ENCODE data around the gene AGRN.
"Not testable (repeated sequence)": the region's sequence is repeated elsewhere in the genome, so short reads cannot be mapped to it uniquely, and the experiment has no call there.

The AGRN gene

DNA sequence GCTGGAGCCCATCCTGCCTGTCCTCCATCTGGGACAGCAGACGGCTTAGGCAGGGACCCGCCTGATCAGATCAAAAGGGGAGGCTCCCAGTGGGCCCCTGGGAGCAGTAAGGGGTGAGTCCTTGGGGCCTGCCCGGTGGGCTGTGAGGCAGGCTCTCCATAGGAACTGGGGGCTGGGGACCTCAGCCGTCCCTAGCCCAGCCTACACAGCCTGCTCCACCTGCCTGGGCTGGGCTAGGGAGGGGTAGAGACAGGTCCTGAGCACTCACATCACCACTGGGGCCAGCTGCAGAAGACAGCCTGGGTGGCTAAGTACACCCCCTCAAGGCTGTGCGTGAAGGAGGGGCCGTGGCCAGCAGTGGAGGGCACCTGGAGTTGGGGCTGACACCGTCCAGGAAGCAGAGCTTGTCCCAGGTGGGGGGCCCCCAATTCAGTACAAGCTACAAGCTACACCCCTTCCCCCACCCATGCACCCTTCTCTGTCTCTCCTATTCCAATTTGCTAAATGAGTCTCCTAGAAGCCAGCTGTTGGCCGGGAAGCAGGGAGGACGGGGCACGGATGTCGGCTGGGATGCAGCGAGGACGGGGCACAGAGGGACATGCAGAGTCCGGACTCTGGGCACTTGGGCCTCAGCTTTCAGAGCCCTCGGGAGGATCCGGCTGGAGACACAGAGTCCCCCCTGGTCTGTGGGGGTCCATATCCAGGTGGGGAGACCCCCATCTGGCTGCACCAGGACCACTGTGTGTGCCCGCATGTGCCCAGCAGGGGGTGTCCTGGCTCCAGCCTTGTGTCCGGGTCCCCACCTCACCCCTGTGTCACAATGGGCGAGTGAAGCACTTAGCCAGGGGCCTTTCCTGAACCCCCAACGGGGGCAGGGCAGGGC lies 4.9 kb upstream of the AGRN start:
- no peak for DNase-seq (ENCODE audit: low spot score)
- in situ Hi-C loops (cut with MboI; ENCODE audit: low sequenced_read_pairs, unreplicated experiment): no loop called here
- TF ChIP-seq, protein P1, sequence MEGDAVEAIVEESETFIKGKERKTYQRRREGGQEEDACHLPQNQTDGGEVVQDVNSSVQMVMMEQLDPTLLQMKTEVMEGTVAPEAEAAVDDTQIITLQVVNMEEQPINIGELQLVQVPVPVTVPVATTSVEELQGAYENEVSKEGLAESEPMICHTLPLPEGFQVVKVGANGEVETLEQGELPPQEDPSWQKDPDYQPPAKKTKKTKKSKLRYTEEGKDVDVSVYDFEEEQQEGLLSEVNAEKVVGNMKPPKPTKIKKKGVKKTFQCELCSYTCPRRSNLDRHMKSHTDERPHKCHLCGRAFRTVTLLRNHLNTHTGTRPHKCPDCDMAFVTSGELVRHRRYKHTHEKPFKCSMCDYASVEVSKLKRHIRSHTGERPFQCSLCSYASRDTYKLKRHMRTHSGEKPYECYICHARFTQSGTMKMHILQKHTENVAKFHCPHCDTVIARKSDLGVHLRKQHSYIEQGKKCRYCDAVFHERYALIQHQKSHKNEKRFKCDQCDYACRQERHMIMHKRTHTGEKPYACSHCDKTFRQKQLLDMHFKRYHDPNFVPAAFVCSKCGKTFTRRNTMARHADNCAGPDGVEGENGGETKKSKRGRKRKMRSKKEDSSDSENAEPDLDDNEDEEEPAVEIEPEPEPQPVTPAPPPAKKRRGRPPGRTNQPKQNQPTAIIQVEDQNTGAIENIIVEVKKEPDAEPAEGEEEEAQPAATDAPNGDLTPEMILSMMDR (IDR thresholded peaks at IDR 0.05; ENCODE audit: borderline replicate concordance, control extremely low read depth, extremely low read depth, insufficient read depth, missing control alignments): peak; percentile 31

DNA sequence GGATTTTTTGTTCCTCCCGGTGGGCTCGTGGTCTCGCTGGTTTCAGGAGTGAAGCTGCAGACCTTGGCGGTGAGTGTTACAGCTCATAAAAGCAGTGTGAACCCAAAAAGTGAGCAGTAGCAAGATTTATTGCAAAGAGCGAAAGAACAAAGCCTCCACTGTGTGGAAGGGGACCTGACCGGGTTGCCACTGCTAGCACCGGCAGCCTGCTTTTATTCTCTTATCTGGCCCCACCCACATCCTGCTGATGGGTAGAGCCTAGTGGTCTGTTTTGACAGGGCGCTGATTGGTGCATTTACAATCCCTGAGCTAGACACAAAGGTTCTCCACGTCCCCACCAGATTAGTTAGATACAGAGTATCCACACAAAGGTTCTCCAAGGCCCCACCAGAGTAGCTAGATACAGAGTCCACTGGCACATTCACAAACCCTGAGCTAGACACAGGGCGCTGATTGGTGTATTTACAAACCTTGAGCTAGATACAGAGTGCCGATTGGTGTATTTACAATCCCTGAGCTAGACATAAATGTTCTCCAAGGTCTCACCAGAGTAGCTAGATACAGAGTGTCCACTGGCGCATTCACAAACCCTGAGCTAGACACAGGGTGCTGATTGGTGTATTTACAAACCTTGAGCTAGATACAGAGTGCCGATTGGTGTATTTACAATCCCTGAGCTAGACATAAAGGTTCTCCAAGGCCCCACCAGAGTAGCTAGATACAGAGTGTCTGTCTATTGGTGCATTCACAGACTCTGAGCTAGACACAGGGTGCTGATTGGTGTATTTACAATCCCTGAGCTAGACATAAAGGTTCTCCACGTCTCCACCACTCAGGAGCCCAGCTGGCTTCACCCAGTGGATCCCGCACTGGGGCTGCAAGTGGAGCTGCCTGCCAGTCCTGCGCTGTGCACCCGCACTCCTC lies 2.3 kb upstream of the AGRN start:
- in situ Hi-C loops (cut with MboI; ENCODE audit: low sequenced_read_pairs, unreplicated experiment); DNase-seq (ENCODE audit: low spot score): not testable (repeated sequence)

DNA sequence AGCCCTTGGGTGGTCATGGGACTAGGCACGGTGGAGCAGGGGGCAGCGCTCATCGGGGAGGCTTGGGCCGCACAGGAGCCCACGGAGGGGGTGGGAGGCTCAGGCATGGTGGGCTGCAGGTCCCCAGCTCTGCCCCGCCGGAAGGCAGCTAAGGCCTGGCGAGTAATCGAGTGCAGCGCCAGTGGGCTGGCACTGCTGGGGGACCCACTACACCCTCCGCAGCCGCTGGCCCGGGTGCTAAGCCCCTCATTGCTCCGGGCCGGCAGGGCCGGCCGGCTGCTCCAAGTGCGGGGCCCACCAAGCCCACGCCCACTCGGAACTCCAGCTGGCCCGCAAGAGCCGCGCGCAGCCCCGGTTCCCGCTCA lies 1.6 kb upstream of the AGRN start:
- DNase-seq (ENCODE audit: low spot score); in situ Hi-C loops (cut with MboI; ENCODE audit: low sequenced_read_pairs, unreplicated experiment): not testable (repeated sequence)

DNA sequence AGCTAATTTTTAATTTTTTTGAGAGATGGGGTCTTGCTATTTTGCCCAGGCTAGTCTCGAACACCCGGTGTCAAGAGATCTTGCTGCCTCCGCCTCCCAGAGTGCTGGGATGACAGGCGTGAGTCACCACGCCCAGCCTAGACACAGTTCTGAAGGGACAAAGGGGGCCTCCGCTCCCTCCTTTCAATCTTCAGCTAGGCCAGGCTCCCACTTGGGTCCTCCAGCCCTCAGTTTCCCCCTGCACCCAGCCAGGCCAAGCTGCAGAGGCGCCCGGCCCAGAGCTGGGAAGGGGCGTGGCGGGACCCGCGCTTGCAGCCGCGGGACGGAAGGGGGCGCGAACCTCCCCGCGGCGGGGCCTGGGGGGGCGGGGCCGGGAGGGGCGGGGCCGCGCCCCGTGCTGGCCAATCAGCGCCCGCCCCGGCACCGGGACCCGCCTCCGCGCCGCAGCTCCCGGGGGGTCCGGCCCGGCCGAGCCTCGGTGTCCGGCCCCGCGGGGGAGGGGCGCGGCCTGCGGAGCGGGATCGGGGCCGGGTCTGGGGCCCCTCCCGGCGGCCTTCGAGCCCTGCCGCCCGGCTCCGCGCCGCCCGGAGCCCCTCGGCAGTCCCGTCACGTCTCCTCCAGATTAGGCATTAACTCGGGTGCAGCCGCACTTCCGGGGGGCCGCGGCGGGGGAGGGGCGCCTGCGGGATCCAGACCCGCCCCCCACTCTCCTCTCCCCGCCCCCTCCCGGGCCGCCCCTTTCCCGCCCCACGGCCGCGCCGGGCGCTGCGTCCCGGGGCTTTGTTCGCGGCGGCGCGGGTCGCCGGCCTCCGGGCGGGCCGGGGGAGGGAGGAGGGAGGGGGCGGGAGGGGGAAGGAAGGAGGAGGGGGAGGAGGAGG lies 559 bp upstream of the AGRN start:
- TF ChIP-seq, protein P1 (IDR thresholded peaks at IDR 0.05; ENCODE audit: borderline replicate concordance, control extremely low read depth, extremely low read depth, insufficient read depth, missing control alignments): peak; percentile 65
- DNase-seq (ENCODE audit: low spot score): peak; percentile 95
- in situ Hi-C loops (cut with MboI; ENCODE audit: low sequenced_read_pairs, unreplicated experiment): no loop called here

DNA sequence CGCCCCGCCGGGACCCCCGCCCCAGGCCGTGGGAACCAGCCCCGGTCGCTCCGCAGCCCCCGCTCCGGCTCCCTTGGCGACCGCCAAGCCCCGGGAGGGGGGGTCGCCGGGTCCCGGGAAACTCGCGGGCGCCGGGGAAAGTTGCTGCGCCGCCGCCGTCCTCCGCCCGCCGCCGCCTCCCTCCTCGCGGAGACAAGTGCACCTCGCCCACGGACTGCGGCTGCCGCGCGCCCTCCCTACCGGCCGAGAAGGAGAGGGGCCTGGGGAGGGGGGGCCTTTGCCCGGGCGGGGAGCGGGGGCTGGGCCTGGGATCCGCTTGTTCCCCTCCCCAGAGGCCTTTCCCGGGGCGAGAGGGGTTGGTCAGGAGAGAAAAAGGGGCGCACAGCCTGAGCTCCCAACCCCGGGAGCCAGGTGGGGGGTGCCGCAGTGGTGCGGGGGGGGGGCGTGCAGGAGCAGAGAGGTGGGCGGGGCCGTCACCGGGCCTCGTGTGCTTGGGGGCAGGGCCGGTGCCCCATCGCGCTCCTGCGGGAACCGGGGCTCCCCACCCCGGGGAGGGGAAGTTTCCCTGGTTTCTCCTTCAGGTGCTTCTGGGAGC lies 592 bp downstream of the AGRN start:
- in situ Hi-C loops (cut with MboI; ENCODE audit: low sequenced_read_pairs, unreplicated experiment): no loop called here
- DNase-seq (ENCODE audit: low spot score): peak; percentile 65
- TF ChIP-seq, protein P1 (IDR thresholded peaks at IDR 0.05; ENCODE audit: borderline replicate concordance, control extremely low read depth, extremely low read depth, insufficient read depth, missing control alignments): no peak

DNA sequence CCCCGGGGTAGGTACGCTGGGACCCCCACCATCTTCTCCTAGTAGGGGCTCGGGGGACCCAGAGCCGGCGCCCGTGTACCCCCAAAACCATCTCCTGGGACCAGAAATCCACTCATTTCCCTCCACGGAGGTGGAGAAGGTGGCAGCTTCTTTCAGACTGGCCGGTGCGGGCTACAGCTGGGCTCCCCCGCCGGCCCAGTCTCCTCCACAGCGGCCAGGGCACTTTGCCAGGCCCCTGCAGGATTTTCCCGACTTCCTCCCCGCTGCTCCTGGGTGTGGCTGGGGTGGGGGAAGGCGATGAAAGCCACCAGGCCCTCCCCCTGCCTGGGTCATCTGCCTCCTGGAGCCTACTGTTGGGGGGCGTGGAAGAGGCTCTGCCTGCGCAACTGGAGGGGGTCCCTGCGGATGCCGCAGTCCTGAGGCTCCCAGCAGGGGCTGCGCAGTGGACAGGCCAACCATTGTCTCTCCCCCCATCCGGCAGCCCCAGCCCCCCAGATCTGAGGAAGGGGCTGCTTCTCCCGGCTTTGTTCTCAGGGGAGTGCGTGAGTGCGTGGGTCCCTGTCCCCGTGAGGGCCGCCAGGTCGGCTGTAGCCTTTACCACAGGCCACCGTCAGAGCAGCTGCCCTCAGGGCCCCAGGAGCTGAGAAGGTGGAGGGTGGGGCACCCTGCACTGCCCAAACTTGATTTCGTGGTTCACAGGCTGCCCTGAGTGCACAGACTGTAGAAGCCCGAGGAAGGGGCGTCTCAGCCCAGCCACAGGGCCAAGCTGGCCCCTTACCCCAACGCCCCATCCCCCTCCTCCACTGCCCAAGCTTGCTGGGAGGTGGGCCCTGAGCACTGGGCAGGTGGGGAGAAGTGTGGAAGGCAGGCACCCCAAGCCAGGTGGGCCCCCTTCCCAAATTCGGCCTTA lies 1.3 kb downstream of the AGRN start:
- DNase-seq (ENCODE audit: low spot score): no peak
- in situ Hi-C loops (cut with MboI; ENCODE audit: low sequenced_read_pairs, unreplicated experiment): no loop called here
- TF ChIP-seq, protein P1 (IDR thresholded peaks at IDR 0.05; ENCODE audit: borderline replicate concordance, control extremely low read depth, extremely low read depth, insufficient read depth, missing control alignments): no peak

Measured in GM13976 (cell line).